Measurements from ENCODE around the gene EXD1. TPM values are rescaled to one million over a fixed set of nuclear protein-coding genes. Genes with fewer than 3 reads are reported as not detected.
"Not testable (repeated sequence)": the region's sequence is repeated elsewhere in the genome, so short reads cannot be mapped to it uniquely, and the experiment has no call there.

The EXD1 gene
- total RNA-seq, 1 donor from 2014 or later = not detected

DNA sequence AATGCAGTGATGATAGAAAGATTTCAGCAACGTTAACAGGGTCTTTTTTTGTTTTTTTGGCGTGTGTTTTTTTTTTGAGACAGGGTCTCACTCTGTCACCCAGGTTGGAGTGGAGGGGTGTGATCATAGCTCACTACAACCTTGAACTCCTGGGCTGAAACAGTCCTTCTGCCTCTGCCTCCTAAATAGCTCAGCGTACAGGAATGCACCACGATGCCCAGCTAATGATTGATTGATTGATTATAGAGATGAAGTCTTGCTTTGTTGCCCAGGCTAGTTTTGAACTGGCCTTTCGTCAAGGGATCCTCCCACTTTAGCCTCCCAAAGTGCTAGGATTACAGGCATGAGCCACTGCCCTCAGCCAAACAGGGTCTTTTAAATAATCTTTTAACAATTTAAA lies 7.5 kb upstream of the EXD1 start:
- Mint-ChIP-seq H3K27ac (no peak overlapping the region), H3K9me3 (no peaks in the 10 kb centered on the region), H3K36me3 (no peaks in the 10 kb centered on the region), H3K4me1 (peaks cover 8% of the 10 kb centered on the region), H3K4me3 (no peak overlapping the region), H3K27me3 (ENCODE audit: low read depth) (no peaks in the 10 kb centered on the region)
- DNase-seq (ENCODE audit: low spot score in 2 of 2, unreplicated experiment in 2 of 2) = no peak
- TF ChIP-seq, protein P1, sequence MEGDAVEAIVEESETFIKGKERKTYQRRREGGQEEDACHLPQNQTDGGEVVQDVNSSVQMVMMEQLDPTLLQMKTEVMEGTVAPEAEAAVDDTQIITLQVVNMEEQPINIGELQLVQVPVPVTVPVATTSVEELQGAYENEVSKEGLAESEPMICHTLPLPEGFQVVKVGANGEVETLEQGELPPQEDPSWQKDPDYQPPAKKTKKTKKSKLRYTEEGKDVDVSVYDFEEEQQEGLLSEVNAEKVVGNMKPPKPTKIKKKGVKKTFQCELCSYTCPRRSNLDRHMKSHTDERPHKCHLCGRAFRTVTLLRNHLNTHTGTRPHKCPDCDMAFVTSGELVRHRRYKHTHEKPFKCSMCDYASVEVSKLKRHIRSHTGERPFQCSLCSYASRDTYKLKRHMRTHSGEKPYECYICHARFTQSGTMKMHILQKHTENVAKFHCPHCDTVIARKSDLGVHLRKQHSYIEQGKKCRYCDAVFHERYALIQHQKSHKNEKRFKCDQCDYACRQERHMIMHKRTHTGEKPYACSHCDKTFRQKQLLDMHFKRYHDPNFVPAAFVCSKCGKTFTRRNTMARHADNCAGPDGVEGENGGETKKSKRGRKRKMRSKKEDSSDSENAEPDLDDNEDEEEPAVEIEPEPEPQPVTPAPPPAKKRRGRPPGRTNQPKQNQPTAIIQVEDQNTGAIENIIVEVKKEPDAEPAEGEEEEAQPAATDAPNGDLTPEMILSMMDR (IDR thresholded peaks at IDR 0.05; ENCODE audit: unreplicated experiment) = no peak

DNA sequence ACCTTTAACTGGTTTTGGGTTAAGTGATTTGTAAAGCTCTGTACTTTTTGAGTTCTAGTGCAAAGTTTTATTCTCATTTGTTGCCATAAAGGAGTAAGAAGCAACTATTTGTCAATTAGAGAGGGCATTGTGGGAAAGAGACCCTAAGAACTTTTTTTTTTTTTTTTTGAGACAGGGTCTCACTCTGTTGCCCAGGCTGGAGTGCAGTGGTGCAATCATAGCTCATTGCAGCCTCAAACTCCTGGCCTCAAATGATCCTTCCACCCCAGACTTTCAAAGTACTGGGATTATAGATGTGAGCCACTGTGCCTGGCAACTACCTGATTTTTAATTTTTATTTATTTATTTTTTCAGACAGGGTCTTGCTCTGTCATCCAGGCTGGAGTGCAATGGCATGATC lies 5.4 kb upstream of the EXD1 start:
- TF ChIP-seq, protein P1 (IDR thresholded peaks at IDR 0.05; ENCODE audit: unreplicated experiment) = no peak
- H3K27ac Mint-ChIP-seq = no peak overlapping the region

DNA sequence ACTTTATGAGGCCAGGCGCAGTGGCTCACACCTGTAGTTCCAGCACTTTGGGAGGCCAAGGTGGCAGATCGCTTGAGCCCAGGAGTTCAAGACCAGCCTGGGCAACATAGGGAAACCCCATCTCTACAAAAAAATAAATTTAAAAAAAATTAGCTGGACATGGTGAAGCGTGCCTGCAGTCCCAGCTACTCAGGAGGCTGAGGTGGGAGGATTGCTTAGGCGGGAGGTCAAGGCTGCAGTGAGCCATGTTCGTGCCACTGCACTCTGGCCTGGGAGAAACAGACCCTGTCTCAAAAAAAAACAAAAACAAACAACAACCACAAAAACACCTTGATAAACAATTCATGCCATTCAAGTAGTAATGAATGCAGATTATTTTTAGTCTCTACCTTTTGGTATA lies 4.7 kb upstream of the EXD1 start:
- not testable (repeated sequence) for DNase-seq (ENCODE audit: low spot score in 2 of 2, unreplicated experiment in 2 of 2); H3K9me3 Mint-ChIP-seq; H3K36me3 Mint-ChIP-seq; H3K27ac Mint-ChIP-seq; H3K4me3 Mint-ChIP-seq; H3K27me3 Mint-ChIP-seq (ENCODE audit: low read depth)
- peaks cover 16% of the 10 kb centered on the region for H3K4me1 Mint-ChIP-seq

More for the DNA sequence above, 5.4 kb upstream of the EXD1 start:
- Mint-ChIP-seq H3K27me3 (ENCODE audit: low read depth) (no peaks in the 10 kb centered on the region), H3K4me3 (no peak overlapping the region), H3K9me3 (no peaks in the 10 kb centered on the region), H3K36me3 (no peaks in the 10 kb centered on the region), H3K4me1 (peaks cover 14% of the 10 kb centered on the region)
- no peak for DNase-seq (ENCODE audit: low spot score in 2 of 2, unreplicated experiment in 2 of 2)

DNA sequence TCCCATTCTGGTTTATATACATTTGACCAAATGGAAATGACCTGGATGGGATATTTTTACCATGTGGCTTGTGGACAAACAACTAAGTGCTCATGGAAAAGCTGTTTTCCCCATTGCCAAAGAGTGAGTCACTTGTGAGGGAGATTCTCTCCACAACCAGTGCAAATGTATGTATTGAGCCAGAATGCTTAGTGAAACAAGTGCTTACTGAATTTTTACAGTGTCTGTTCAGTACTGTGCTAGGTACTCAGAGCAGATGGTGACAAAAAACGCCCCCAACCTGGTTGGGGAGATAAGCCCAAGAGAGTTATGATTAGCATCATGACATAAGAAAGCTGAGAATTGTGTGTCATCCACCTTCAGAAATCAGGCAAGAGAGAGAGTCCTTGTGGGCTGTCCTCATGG lies 2.8 kb upstream of the EXD1 start:
- no peaks in the 10 kb centered on the region for H3K9me3 Mint-ChIP-seq

DNA sequence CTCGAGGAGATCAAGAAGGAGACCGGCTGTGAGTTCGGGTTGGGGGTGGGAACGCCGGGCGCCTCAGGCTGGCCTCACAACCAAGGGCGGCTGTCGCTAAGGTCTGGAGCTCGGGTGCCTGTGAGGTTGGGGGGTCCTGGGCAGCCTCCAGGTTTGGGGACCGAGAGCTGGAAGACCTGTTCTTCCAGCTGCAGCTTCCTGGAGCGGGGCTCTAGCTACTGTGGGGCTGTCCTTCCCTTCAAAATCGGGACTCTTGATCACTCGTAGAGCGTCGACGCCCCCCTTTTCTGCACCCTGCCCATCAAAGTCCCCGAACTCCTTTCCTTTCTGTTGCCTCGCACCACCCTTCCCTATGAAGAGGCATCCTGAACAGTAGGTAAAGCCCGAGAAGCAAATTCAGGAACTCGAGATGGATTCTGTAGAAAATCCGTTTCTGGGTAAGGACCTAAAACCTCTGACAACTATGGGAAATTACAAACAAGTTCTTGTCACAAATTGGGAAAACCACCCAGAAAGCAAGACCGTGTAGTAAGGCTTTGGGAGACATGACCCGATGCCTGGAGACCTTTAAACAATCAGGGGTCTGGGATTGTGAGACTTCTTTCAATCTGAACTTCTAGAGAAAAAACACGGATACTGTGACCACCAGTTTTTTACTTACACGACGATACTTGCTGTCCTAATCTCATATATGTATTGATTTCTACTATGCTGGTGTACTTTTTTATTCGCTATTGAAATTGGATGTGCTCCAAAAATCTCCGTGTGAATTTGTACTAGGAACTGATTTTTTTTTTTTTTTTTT lies 1.1 kb upstream of the EXD1 start:
- TF ChIP-seq, protein P1 (IDR thresholded peaks at IDR 0.05; ENCODE audit: unreplicated experiment) = no peak
- DNase-seq (ENCODE audit: low spot score in 2 of 2, unreplicated experiment in 2 of 2) = no peak
- Mint-ChIP-seq H3K4me1 (peaks cover 16% of the 10 kb centered on the region), H3K36me3 (no peaks in the 10 kb centered on the region), H3K27me3 (ENCODE audit: low read depth) (no peaks in the 10 kb centered on the region), H3K27ac (peak overlapping the region; percentile 97), H3K4me3 (peak overlapping the region; percentile 91), H3K9me3 (no peaks in the 10 kb centered on the region)

More for the DNA sequence above, 2.8 kb upstream of the EXD1 start:
- Mint-ChIP-seq H3K27me3 (ENCODE audit: low read depth) (no peaks in the 10 kb centered on the region), H3K4me3 (no peak overlapping the region), H3K27ac (no peak overlapping the region), H3K4me1 (peaks cover 16% of the 10 kb centered on the region), H3K36me3 (no peaks in the 10 kb centered on the region)
- TF ChIP-seq, protein P1 (IDR thresholded peaks at IDR 0.05; ENCODE audit: unreplicated experiment) = no peak
- no peak for DNase-seq (ENCODE audit: low spot score in 2 of 2, unreplicated experiment in 2 of 2)

DNA sequence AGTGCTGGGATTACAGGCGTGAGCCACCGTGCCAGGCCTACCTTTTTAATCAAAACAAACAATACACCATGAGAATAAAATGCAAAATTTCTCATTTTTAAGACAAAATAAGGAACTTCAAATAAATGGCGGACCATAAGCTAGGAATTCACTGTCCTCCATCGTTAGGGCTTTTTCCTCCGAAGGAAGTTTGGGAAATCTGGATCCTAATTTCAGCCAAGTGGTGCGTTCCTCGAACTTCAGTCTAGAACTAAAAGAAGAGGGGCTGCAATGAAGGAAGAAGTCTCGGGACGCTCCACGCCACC lies 260 bp downstream of the EXD1 start:
- H3K27ac Mint-ChIP-seq = peak overlapping the region; percentile 97
- H3K4me1 Mint-ChIP-seq = peaks cover 16% of the 10 kb centered on the region
- H3K27me3 Mint-ChIP-seq (ENCODE audit: low read depth) = no peaks in the 10 kb centered on the region
- peak overlapping the region; percentile 91 for H3K4me3 Mint-ChIP-seq
- H3K36me3 Mint-ChIP-seq = no peaks in the 10 kb centered on the region
- H3K9me3 Mint-ChIP-seq = no peaks in the 10 kb centered on the region
- DNase-seq (ENCODE audit: low spot score in 2 of 2, unreplicated experiment in 2 of 2) = no peak
- TF ChIP-seq, protein P1 (IDR thresholded peaks at IDR 0.05; ENCODE audit: unreplicated experiment) = no peak

Data from mesothelial cell of epicardium (in vitro differentiated cells).